ENCODE data around the gene RNF8. TPM values are rescaled to one million over a fixed set of nuclear protein-coding genes. Genes with fewer than 3 reads are reported as not detected.

RNF8 gene
- total RNA-seq, 1 donor, result 16.6 TPM

GRCh38 chr6:37319156-37319555, 34.6 kb upstream of the RNF8 start:
- Histone ChIP-seq H4K20me1 (ENCODE audit: insufficient read depth, low read length) (peaks cover 4% of the 10 kb centered on the region), H3K27me3 (ENCODE audit: insufficient read depth, low read length) (no peaks in the 10 kb centered on the region), H3K4me1 (ENCODE audit: insufficient read depth, low read length) (peaks cover 13% of the 10 kb centered on the region), H3K36me3 (ENCODE audit: insufficient read depth, low read length) (peaks cover 46% of the 10 kb centered on the region), H3K27ac (ENCODE audit: low read depth, low read length) (no peak overlapping the region), H3K4me3 (ENCODE audit: insufficient read depth, low read length) (no peak overlapping the region), H3K4me2 (ENCODE audit: insufficient read depth, low read length) (no peak overlapping the region), H3K79me2 (ENCODE audit: insufficient read depth, low read length) (no peaks in the 10 kb centered on the region), H3K9me3 (ENCODE audit: low read depth, low read length) (no peaks in the 10 kb centered on the region), H2AFZ (ENCODE audit: low read length) (no peak overlapping the region)
- TF ChIP-seq, protein P1, sequence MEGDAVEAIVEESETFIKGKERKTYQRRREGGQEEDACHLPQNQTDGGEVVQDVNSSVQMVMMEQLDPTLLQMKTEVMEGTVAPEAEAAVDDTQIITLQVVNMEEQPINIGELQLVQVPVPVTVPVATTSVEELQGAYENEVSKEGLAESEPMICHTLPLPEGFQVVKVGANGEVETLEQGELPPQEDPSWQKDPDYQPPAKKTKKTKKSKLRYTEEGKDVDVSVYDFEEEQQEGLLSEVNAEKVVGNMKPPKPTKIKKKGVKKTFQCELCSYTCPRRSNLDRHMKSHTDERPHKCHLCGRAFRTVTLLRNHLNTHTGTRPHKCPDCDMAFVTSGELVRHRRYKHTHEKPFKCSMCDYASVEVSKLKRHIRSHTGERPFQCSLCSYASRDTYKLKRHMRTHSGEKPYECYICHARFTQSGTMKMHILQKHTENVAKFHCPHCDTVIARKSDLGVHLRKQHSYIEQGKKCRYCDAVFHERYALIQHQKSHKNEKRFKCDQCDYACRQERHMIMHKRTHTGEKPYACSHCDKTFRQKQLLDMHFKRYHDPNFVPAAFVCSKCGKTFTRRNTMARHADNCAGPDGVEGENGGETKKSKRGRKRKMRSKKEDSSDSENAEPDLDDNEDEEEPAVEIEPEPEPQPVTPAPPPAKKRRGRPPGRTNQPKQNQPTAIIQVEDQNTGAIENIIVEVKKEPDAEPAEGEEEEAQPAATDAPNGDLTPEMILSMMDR (IDR thresholded peaks at IDR 0.05; ENCODE audit: extremely low read depth, low read depth, low read length), result no peak
- no peak for DNase-seq (ENCODE audit: insufficient read length, low spot score, missing footprints)

- Histone ChIP-seq H3K27me3 (ENCODE audit: insufficient read depth, low read length) (no peaks in the 10 kb centered on the region), H3K79me2 (ENCODE audit: insufficient read depth, low read length) (no peaks in the 10 kb centered on the region), H2AFZ (ENCODE audit: low read length) (no peak overlapping the region), H3K4me2 (ENCODE audit: insufficient read depth, low read length) (no peak overlapping the region), H4K20me1 (ENCODE audit: insufficient read depth, low read length) (peaks cover 6% of the 10 kb centered on the region), H3K36me3 (ENCODE audit: insufficient read depth, low read length) (peaks cover 46% of the 10 kb centered on the region), H3K4me3 (ENCODE audit: insufficient read depth, low read length) (no peak overlapping the region), H3K4me1 (ENCODE audit: insufficient read depth, low read length) (peaks cover 18% of the 10 kb centered on the region), H3K9me3 (ENCODE audit: low read depth, low read length) (no peaks in the 10 kb centered on the region), H3K27ac (ENCODE audit: low read depth, low read length) (no peak overlapping the region)
- no peak for DNase-seq (ENCODE audit: insufficient read length, low spot score, missing footprints)
- TF ChIP-seq, protein P1 (IDR thresholded peaks at IDR 0.05; ENCODE audit: extremely low read depth, low read depth, low read length), result no peak
These were observed 33.8 kb upstream of the RNF8 start for GRCh38 chr6:37319856-37320480.

GRCh38 chr6:37320646-37321045, 33.1 kb upstream of the RNF8 start:
- TF ChIP-seq, protein P1 (IDR thresholded peaks at IDR 0.05; ENCODE audit: extremely low read depth, low read depth, low read length), result no peak
- Histone ChIP-seq H2AFZ (ENCODE audit: low read length) (no peak overlapping the region), H3K4me2 (ENCODE audit: insufficient read depth, low read length) (no peak overlapping the region), H4K20me1 (ENCODE audit: insufficient read depth, low read length) (peaks cover 9% of the 10 kb centered on the region), H3K27me3 (ENCODE audit: insufficient read depth, low read length) (no peaks in the 10 kb centered on the region), H3K36me3 (ENCODE audit: insufficient read depth, low read length) (peaks cover 44% of the 10 kb centered on the region), H3K4me1 (ENCODE audit: insufficient read depth, low read length) (peaks cover 18% of the 10 kb centered on the region), H3K27ac (ENCODE audit: low read depth, low read length) (no peak overlapping the region), H3K9me3 (ENCODE audit: low read depth, low read length) (no peaks in the 10 kb centered on the region), H3K4me3 (ENCODE audit: insufficient read depth, low read length) (no peak overlapping the region), H3K79me2 (ENCODE audit: insufficient read depth, low read length) (no peaks in the 10 kb centered on the region)
- no peak for DNase-seq (ENCODE audit: insufficient read length, low spot score, missing footprints)

GRCh38 chr6:37321101-37321500, 32.7 kb upstream of the RNF8 start:
- no peak overlapping the region for H3K4me2 ChIP-seq (ENCODE audit: insufficient read depth, low read length)
- H3K27me3 ChIP-seq (ENCODE audit: insufficient read depth, low read length), result no peaks in the 10 kb centered on the region
- H2AFZ ChIP-seq (ENCODE audit: low read length), result no peak overlapping the region
- no peak for DNase-seq (ENCODE audit: insufficient read length, low spot score, missing footprints)
- TF ChIP-seq, protein P1 (IDR thresholded peaks at IDR 0.05; ENCODE audit: extremely low read depth, low read depth, low read length), result no peak
- peaks cover 18% of the 10 kb centered on the region for H3K4me1 ChIP-seq (ENCODE audit: insufficient read depth, low read length)
- H3K79me2 ChIP-seq (ENCODE audit: insufficient read depth, low read length), result no peaks in the 10 kb centered on the region
- no peaks in the 10 kb centered on the region for H3K9me3 ChIP-seq (ENCODE audit: low read depth, low read length)
- peaks cover 39% of the 10 kb centered on the region for H3K36me3 ChIP-seq (ENCODE audit: insufficient read depth, low read length)
- peaks cover 9% of the 10 kb centered on the region for H4K20me1 ChIP-seq (ENCODE audit: insufficient read depth, low read length)
- no peak overlapping the region for H3K27ac ChIP-seq (ENCODE audit: low read depth, low read length)
- no peak overlapping the region for H3K4me3 ChIP-seq (ENCODE audit: insufficient read depth, low read length)

All from osteoblast (primary cell).